ENCODE results near the gene KCNMB2.
"Not testable (repeated sequence)": the region's sequence is repeated elsewhere in the genome, so short reads cannot be mapped to it uniquely, and the experiment has no call there.

Gene KCNMB2

DNA sequence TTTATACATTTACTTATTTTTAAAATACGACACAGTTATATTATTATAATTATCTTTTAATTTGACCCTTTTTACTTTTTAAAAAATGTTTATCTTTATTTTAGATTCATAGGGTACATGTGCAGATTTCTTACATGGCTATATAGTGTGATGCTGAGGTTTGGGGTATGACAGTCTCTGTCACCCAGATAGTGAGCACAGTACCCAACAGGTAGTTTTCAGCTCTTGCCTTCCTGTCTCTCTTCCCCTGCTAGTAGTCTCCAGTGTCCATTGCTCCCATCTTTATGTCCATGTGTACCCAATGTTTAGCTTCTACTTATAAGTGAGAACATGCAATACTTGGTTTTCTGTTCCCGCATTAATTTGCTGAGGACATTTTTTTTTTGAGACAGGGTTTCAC, 21.8 kb upstream of the KCNMB2 start:
- H3K9me3 ChIP-seq = no peaks in the 10 kb centered on the region
- intact Hi-C loops (cut with DNase I; ENCODE audit: low total_unique reads) = no loop called here
- DNase-seq = no peak
- H3K4me3 ChIP-seq = no peak overlapping the region
- no peaks in the 10 kb centered on the region for H3K36me3 ChIP-seq
- TF ChIP-seq, protein P1, sequence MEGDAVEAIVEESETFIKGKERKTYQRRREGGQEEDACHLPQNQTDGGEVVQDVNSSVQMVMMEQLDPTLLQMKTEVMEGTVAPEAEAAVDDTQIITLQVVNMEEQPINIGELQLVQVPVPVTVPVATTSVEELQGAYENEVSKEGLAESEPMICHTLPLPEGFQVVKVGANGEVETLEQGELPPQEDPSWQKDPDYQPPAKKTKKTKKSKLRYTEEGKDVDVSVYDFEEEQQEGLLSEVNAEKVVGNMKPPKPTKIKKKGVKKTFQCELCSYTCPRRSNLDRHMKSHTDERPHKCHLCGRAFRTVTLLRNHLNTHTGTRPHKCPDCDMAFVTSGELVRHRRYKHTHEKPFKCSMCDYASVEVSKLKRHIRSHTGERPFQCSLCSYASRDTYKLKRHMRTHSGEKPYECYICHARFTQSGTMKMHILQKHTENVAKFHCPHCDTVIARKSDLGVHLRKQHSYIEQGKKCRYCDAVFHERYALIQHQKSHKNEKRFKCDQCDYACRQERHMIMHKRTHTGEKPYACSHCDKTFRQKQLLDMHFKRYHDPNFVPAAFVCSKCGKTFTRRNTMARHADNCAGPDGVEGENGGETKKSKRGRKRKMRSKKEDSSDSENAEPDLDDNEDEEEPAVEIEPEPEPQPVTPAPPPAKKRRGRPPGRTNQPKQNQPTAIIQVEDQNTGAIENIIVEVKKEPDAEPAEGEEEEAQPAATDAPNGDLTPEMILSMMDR (IDR thresholded peaks at IDR 0.05) = no peak
- H3K4me1 ChIP-seq = no peaks in the 10 kb centered on the region
- no peak overlapping the region for H3K27ac ChIP-seq
- H3K27me3 ChIP-seq = no peaks in the 10 kb centered on the region

DNA sequence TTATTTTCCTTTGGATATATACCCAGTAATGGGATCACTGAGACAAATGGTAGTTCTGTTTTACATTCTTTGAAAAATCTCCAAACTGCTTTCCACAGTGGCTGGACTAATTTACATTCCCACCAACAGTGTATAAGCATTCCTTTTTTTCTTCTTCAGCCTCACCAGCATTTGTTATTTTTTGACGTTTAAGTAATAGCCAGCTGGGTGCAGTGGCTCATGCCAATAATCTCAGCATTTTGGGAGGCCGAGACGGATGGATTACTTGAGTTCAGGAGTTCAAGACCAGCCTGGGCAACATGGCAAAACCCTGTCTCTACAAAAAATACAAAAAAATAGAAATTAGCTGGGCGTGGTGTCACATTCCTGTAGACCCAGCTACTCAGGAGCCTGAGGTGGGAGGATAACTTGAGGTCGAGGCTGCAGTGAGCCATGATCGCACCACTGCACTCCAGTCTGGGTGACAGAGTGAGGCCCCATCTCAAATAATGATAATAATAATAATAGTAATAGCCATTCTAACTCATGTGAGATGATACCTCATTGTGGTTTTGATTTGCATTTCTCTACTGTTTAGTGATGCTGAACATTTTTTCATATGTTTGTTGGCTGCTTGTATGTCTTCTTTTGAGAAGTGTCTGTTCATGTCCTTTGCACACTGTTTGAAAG, 21.0 kb upstream of the KCNMB2 start:
- H3K27ac ChIP-seq; H3K9me3 ChIP-seq; intact Hi-C loops (cut with DNase I; ENCODE audit: low total_unique reads); H3K4me3 ChIP-seq; H3K4me1 ChIP-seq; DNase-seq; H3K27me3 ChIP-seq; H3K36me3 ChIP-seq: not testable (repeated sequence)

DNA sequence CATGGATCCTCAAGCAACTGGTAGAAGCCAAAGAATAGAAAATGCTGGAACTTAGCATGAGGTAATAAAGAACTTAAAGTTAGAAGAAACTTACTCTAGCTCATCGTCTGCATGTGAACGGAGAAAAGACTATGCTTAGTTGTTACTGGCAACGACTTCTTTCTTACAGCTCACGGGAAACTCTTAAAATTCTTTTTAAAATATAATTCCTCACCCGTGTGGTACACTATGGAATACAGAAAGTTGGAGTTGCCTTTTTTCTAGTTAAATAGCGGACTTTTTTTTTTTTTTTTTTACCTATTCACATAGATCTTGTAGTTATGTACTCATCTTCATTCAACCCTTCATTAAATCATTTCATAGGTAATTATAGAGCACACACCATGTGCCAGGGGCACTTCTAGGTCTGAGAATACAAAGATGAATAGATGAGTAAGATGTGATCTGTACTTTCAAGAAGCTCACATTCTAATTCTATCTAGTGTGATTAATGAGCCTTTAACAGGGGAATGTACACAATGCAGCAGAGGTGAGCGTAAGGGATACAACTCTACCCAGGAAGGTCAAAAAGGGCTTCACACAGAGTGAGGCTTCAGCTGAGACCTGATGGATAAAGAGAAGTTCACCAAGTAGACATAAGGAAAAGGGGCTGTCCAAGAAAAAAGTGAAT, 18.4 kb upstream of the KCNMB2 start:
- TF ChIP-seq, protein P1 (IDR thresholded peaks at IDR 0.05) = no peak
- Histone ChIP-seq H3K4me1 (no peaks in the 10 kb centered on the region), H3K9me3 (no peaks in the 10 kb centered on the region), H3K36me3 (no peaks in the 10 kb centered on the region), H3K27me3 (no peaks in the 10 kb centered on the region), H3K4me3 (no peak overlapping the region), H3K27ac (no peak overlapping the region)
- intact Hi-C loops (cut with DNase I; ENCODE audit: low total_unique reads) = no loop called here
- no peak for DNase-seq

DNA sequence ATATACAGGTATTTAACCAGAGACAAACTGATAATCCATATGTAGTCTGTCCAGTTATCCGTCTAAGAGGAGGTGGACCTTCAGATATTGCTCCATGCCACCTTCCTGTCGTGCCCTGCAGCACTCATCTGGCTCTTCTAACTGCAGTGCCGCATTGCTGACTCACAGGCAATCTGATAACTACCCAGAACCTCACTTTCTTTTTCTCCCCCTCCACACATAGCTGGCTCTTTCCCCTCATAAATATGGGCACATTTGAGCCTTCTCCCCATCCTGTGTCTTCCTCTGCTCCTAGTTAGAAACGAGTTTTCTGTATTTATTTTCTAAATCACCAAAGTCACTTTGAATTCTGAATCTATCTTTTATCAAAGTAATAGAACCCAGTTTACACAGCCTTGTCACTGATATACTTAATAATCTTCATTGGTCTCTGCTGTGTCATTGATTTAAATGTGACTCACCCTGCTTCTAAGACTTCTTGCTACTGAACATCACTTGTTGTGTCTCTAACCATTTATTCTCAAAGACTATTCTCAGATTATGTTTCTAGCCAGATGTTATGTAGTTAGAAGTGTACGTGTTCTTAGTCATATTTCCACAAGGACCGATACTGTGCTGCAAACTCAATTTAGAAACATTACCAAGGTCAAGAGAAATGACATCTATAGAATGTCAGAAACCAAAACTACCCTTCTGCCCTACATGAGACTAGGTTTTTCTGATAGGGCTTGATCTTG, 17.4 kb upstream of the KCNMB2 start:
- H3K36me3 ChIP-seq = no peaks in the 10 kb centered on the region
- H3K9me3 ChIP-seq = no peaks in the 10 kb centered on the region
- H3K27me3 ChIP-seq = no peaks in the 10 kb centered on the region
- no peak overlapping the region for H3K4me3 ChIP-seq
- DNase-seq = no peak
- TF ChIP-seq, protein P1 (IDR thresholded peaks at IDR 0.05) = no peak
- no peaks in the 10 kb centered on the region for H3K4me1 ChIP-seq
- intact Hi-C loops (cut with DNase I; ENCODE audit: low total_unique reads) = no loop called here
- no peak overlapping the region for H3K27ac ChIP-seq

DNA sequence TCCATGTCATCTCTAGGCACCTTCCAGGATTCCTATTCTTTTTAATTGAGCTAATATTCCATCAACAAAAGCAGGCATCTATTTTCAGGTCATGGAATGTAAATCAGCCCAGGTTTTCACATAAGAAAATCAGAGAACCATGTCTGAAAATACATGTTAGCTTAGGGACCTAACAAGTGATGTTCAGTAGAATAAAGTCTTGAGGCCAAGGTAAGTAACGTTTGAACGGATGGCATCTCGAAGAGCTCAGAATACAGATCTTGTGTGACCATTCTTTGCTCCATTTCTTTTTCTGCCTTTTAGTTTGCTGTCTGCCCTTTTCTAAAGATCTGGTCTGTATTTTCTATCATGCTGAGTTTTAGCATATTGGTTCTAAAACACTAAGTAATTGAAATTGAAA, 16.5 kb upstream of the KCNMB2 start:
- TF ChIP-seq, protein P1 (IDR thresholded peaks at IDR 0.05) = no peak
- H3K9me3 ChIP-seq = no peaks in the 10 kb centered on the region

DNA sequence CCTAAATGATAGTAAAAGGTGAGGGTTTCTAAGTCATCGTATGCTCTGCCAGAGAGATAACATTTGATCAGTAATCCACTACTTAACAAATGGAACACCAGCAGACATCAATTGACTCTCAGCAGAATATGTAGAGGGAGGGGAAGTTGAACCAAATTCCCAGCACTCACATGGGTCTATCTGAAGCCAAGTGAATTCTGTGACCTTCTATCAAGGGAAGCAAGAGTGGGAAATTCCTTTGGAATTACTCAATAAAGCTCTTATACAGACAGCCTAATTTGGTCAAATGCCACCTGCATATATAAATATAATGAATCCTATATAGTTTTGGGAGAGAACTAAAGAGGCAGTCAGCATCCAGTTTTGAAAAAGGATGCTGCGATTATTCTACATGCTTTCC, 15.8 kb upstream of the KCNMB2 start:
- no peaks in the 10 kb centered on the region for H3K4me1 ChIP-seq
- intact Hi-C loops (cut with DNase I; ENCODE audit: low total_unique reads) = no loop called here
- DNase-seq = no peak
- H3K27me3 ChIP-seq = no peaks in the 10 kb centered on the region
- TF ChIP-seq, protein P1 (IDR thresholded peaks at IDR 0.05) = no peak
- H3K27ac ChIP-seq = no peak overlapping the region
- H3K9me3 ChIP-seq = no peaks in the 10 kb centered on the region
- no peaks in the 10 kb centered on the region for H3K36me3 ChIP-seq
- no peak overlapping the region for H3K4me3 ChIP-seq

More for the DNA sequence above, 16.5 kb upstream of the KCNMB2 start:
- Histone ChIP-seq H3K36me3 (no peaks in the 10 kb centered on the region), H3K4me1 (no peaks in the 10 kb centered on the region), H3K27me3 (no peaks in the 10 kb centered on the region), H3K4me3 (no peak overlapping the region), H3K27ac (no peak overlapping the region)
- intact Hi-C loops (cut with DNase I; ENCODE audit: low total_unique reads) = no loop called here
- no peak for DNase-seq

All from tibial artery (tissue), 4 donors.